C4-2B (cell line): ENCODE measurements around the gene GALNT17.

Source experiments
- H3K27ac ChIP-seq: fragments of 450-650 bp; 2 replicates; pipeline ENCODE4 v1.5.1; 2017
- ZFX ChIP-seq: fragments of 450-650 bp; IDR thresholded peaks from 2 replicates; pipeline ENCODE4 v1.6.1; 2017
- TF ChIP-seq, protein P1 (sequence below): fragments of 450-650 bp; conservative IDR thresholded peaks from 2 replicates; pipeline ENCODE4 v1.5.1; 2017; ENCODE audit warnings: mild to moderate bottlenecking

The GALNT17 gene

DNA sequence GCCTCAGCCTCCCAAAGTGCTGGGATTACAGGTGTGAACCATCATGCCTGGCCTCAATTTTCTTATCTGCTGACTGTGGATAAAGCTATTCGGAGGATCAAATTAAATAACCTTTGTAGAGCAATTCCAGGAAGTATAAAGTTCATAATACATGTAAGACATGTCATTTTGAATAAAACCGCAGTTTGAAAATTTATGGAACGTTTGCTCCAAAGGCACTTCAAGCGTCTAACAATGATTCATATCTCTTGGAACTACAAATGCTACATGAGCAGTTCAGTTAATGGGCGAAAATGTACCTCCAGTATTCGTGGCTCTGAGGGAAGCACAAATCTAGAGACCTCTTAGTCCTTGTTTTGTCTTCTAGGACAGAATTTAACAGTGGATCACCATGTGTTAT, 190.3 kb downstream of the GALNT17 start:
- TF ChIP-seq, protein P1, sequence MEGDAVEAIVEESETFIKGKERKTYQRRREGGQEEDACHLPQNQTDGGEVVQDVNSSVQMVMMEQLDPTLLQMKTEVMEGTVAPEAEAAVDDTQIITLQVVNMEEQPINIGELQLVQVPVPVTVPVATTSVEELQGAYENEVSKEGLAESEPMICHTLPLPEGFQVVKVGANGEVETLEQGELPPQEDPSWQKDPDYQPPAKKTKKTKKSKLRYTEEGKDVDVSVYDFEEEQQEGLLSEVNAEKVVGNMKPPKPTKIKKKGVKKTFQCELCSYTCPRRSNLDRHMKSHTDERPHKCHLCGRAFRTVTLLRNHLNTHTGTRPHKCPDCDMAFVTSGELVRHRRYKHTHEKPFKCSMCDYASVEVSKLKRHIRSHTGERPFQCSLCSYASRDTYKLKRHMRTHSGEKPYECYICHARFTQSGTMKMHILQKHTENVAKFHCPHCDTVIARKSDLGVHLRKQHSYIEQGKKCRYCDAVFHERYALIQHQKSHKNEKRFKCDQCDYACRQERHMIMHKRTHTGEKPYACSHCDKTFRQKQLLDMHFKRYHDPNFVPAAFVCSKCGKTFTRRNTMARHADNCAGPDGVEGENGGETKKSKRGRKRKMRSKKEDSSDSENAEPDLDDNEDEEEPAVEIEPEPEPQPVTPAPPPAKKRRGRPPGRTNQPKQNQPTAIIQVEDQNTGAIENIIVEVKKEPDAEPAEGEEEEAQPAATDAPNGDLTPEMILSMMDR = no peak
- TF ChIP-seq ZFX = no peak
- no peak overlapping the region for H3K27ac ChIP-seq

DNA sequence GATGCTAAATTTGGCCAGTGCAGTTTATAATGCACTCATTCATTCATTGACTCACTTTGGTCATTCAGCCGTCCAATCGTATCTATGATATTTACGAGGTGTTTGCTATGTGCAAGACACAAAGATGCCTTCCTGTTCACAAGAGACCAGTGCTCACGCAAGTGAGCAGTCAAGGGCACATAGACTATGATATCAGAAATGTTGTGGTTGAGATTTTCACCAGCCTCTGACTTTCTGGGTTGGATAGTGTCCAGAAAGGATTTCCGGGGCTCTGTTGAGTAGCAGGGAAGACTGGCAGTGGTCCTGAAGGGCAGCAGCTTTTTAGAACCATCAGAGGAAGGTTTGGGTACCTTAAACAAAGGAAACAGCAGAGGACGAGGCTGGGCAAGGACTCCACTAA, 191.8 kb downstream of the GALNT17 start:
- H3K27ac ChIP-seq = no peak overlapping the region
- TF ChIP-seq, protein P1 = no peak
- no peak for TF ChIP-seq ZFX

DNA sequence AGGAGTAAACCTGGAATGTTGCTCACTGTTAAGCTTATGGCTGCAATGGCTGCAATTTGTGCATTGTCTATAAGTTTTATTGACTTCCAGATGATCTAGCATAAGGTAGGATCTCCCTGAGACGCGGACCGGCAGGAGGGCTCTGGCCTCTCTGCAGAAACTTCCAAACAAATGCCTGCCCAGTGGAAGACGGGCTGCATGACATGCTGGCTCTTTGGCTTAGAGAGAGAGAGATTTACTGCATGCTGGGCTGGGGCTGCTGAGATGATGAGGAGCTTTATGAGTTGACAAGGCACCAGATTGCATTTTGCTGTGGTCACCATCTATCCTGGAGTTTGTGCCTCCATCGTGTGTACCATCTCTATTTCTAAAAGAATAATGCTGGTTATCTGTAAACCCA, 193.2 kb downstream of the GALNT17 start:
- TF ChIP-seq, protein P1 = no peak
- TF ChIP-seq ZFX = no peak
- H3K27ac ChIP-seq = no peak overlapping the region

DNA sequence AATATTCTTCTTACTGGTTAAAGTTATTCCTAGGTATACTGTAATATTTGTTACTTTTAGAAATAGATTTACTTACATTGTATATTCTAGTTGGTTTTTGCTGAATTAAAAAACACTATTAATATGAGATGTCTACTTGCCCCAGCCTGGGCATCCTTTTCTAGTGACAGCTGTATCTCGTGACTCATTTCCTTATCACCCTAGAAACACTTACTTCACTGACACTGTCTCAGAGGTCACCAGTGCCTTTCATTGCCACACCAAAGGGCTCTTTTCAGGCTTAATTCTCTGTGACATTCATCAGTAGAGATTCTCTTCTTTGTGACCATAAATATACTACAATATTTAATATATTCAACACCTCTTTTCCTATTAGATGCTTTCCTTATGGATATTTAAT, 194.7 kb downstream of the GALNT17 start:
- no peak overlapping the region for H3K27ac ChIP-seq
- TF ChIP-seq, protein P1 = no peak
- TF ChIP-seq ZFX = no peak

DNA sequence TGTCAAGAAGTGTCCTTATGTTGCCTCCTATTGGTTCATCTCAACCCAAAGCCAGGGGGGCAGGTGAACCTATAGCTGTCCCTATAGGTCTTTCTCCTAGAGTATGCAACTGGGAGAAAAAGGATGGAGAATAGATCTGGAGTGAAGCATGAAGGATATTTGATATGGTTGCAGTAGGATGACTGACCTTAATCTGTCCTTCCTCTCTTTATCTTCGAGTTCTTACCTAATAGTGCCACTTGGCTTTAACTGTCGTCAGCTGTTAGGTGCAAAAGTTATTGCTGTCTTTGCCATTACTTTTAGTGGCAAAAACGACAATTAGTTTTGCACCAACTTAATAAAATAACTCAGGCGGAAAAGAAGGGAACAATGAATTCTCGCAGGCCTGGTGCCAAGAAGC, 196.0 kb downstream of the GALNT17 start:
- no peak overlapping the region for H3K27ac ChIP-seq
- no peak for TF ChIP-seq ZFX
- TF ChIP-seq, protein P1 = no peak

DNA sequence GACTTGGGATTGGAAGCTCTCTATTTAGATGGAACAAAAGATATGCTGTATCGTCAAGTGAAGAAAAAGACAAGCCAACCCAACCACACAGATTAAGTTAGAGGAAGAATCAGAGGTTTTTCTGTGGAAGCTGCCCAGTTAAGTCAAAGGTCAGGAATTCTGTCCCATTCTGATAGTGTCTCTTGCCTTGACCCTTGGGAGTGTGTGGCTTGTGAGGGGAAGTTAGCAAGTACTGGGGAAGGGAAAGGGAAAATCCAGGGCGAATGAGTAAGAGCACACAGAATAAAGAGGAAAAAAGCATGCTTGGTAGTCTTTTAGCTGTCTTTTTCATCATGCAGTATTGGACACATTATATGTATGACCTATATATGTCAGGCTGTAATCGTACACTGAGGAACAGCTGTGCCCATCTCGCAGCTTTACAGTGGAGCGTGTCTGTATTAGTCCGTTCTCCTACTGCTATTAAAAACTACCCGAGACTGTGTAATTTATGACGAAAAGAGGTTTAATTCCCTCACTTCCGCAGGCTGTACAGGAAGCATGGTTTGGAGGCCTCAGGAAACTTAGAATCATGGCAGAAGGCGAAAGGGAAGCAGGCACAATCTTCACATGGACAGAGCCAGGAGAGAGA, 197.2 kb downstream of the GALNT17 start:
- H3K27ac ChIP-seq = no peak overlapping the region
- TF ChIP-seq, protein P1 = no peak
- TF ChIP-seq ZFX = no peak

DNA sequence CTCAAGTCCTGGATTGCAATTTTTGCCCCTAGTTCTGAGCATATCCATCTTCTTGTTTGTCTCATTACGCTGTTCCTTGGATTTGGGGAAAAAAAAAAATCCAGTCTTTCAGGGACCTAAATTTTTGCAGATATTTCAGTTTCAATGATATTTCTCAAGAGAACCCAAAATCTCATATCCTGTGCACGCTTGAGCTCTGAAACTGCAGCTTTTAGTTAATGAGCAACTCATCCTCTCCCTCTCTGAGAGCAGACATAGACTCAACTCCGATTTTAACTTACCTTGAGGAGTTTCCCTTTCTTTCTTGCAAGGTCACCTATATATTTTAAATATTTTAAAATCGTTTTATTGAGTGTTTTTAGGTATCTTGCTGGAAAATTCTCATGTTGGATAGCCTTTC, 200.3 kb downstream of the GALNT17 start:
- no peak for TF ChIP-seq ZFX
- TF ChIP-seq, protein P1 = no peak

More for the DNA sequence above, 200.3 kb downstream of the GALNT17 start:
- no peak overlapping the region for H3K27ac ChIP-seq
